H9 (cell line): ENCODE measurements around the gene LIF. TPM values are rescaled to one million over a fixed set of nuclear protein-coding genes. Genes with fewer than 3 reads are reported as not detected.

Source experiments
- DNase-seq: peaks from one replicate; pipeline ENCODE4 v3.0.0-alpha.2; 2017
- H2AFZ ChIP-seq: one replicate; pipeline ENCODE4 v1.6.1; 2013; ENCODE audit warnings: mild to moderate bottlenecking, low read length, control low read depth, moderate library complexity
- H2AK5ac ChIP-seq: 2 replicates; pipeline ENCODE4 v1.6.1; 2013; ENCODE audit warnings: low read length, control low read depth, mixed read lengths; ENCODE audit not compliant: insufficient read length
- H2BK120ac ChIP-seq: one replicate; pipeline ENCODE4 v1.6.1; 2013; ENCODE audit warnings: low read depth, mild to moderate bottlenecking, low read length, control low read depth, inconsistent platforms; ENCODE audit not compliant: poor library complexity, severe bottlenecking
- H2BK12ac ChIP-seq: 2 replicates; pipeline ENCODE4 v1.6.1; 2013; ENCODE audit warnings: low read length, control low read depth, mixed read lengths, low read depth; ENCODE audit not compliant: insufficient read length
- H2BK15ac ChIP-seq: 2 replicates; pipeline ENCODE4 v1.6.1; 2013; ENCODE audit warnings: low read depth, low read length, control low read depth
- H2BK20ac ChIP-seq: one replicate; pipeline ENCODE4 v1.6.1; 2013; ENCODE audit warnings: low read depth, mild to moderate bottlenecking, low read length, control low read depth, inconsistent platforms; ENCODE audit not compliant: poor library complexity, severe bottlenecking
- H2BK5ac ChIP-seq: 2 replicates; pipeline ENCODE4 v1.6.1; 2013; ENCODE audit warnings: low read length, control low read depth, mixed read lengths; ENCODE audit not compliant: insufficient read length
- H3K14ac ChIP-seq: 2 replicates; pipeline ENCODE4 v1.6.1; 2013; ENCODE audit warnings: low read length, control low read depth; ENCODE audit not compliant: insufficient read depth
- H3K18ac ChIP-seq: 2 replicates; pipeline ENCODE4 v1.6.1; 2013; ENCODE audit warnings: low read depth, mild to moderate bottlenecking, mixed read lengths, low read length, control low read depth; ENCODE audit not compliant: insufficient read length
- H3K23ac ChIP-seq: 2 replicates; pipeline ENCODE4 v1.6.1; 2013; ENCODE audit warnings: low read length, control low read depth, mixed read lengths, low read depth; ENCODE audit not compliant: insufficient read length
- H3K23me2 ChIP-seq: 2 replicates; pipeline ENCODE4 v1.6.1; 2013; ENCODE audit warnings: low read depth, mild to moderate bottlenecking, mixed read lengths, low read length, control low read depth; ENCODE audit not compliant: insufficient read length, poor library complexity, severe bottlenecking
- H3K27ac ChIP-seq: 2 replicates; pipeline ENCODE4 v1.5.1; 2013; ENCODE audit warnings: low read length, control low read depth, mixed read lengths, low read depth; ENCODE audit not compliant: insufficient read length
- H3K27me3 ChIP-seq: 2 replicates; pipeline ENCODE4 v1.6.1; 2013; ENCODE audit warnings: low read length, control low read depth, inconsistent platforms; ENCODE audit not compliant: insufficient read depth
- H3K4ac ChIP-seq: 2 replicates; pipeline ENCODE4 v1.6.1; 2013; ENCODE audit warnings: low read depth, mild to moderate bottlenecking, control low read depth, inconsistent platforms, low read length, moderate library complexity
- H3K4me1 ChIP-seq: 2 replicates; pipeline ENCODE4 v1.6.1; 2013; ENCODE audit warnings: low read length, control low read depth, inconsistent platforms; ENCODE audit not compliant: insufficient read depth
- H3K4me2 ChIP-seq: 2 replicates; pipeline ENCODE4 v1.6.1; 2013; ENCODE audit warnings: low read length, control low read depth, mixed read lengths; ENCODE audit not compliant: insufficient read length, insufficient read depth
- H3K56ac ChIP-seq: 2 replicates; pipeline ENCODE4 v1.6.1; 2013; ENCODE audit warnings: low read depth, mild to moderate bottlenecking, mixed read lengths, low read length, control low read depth; ENCODE audit not compliant: insufficient read length
- H3K79me1 ChIP-seq: 2 replicates; pipeline ENCODE4 v1.6.1; 2013; ENCODE audit warnings: low read depth, mild to moderate bottlenecking, moderate library complexity, low read length, control low read depth, inconsistent platforms; ENCODE audit not compliant: insufficient read depth, poor library complexity, severe bottlenecking
- H3K79me2 ChIP-seq: 2 replicates; pipeline ENCODE4 v1.6.1; 2013; ENCODE audit warnings: low read length, control low read depth, inconsistent platforms; ENCODE audit not compliant: insufficient read depth
- H3K9ac ChIP-seq: 2 replicates; pipeline ENCODE4 v1.6.1; 2013; ENCODE audit warnings: low read length, control low read depth, mixed read lengths; ENCODE audit not compliant: insufficient read length; ENCODE audit errors: extremely low read depth
- H3K9me3 ChIP-seq: one replicate; pipeline ENCODE4 v1.6.1; 2013; ENCODE audit warnings: low read depth, low read length, inconsistent platforms; ENCODE audit not compliant: control insufficient read depth
- H3T11ph ChIP-seq: one replicate; pipeline ENCODE4 v1.6.1; 2013; ENCODE audit warnings: mild to moderate bottlenecking, low read length, control low read depth, inconsistent platforms
- H4K20me1 ChIP-seq: one replicate; pipeline ENCODE4 v1.6.1; 2013; ENCODE audit not compliant: control insufficient read depth, insufficient read length, insufficient read depth
- H4K5ac ChIP-seq: 2 replicates; pipeline ENCODE4 v1.6.1; 2013; ENCODE audit warnings: low read depth, mild to moderate bottlenecking, mixed read lengths, low read length, control low read depth; ENCODE audit not compliant: insufficient read length
- H4K8ac ChIP-seq: replicated peaks from 2 replicates; pipeline ENCODE4 v1.6.1; 2013; ENCODE audit warnings: low read length, control low read depth, mixed read lengths, low read depth; ENCODE audit not compliant: insufficient read length
- H4K91ac ChIP-seq: 2 replicates; pipeline ENCODE4 v1.6.1; 2013; ENCODE audit warnings: low read depth, mild to moderate bottlenecking, moderate library complexity, mixed read lengths, low read length, control low read depth; ENCODE audit not compliant: insufficient read length
- H3K27ac Mint-ChIP-seq, 3 experiments: 2 replicates in 2 of 3; 3 replicates in 1 of 3; pipeline ENCODE4 v1.8.0; 2020 to 2021; ENCODE audit warnings: mixed read lengths in 3 of 3, mild to moderate bottlenecking in 1 of 3, moderate library complexity in 1 of 3
- H3K27me3 Mint-ChIP-seq: 2 replicates; pipeline ENCODE4 v1.8.0; 2021; ENCODE audit warnings: low read depth, mild to moderate bottlenecking, moderate library complexity, mixed read lengths
- H3K36me3 Mint-ChIP-seq, 3 experiments: 2 replicates in 2 of 3; 3 replicates in 1 of 3; pipeline ENCODE4 v1.8.0; 2020 to 2021; ENCODE audit warnings: low read depth in 3 of 3, mixed read lengths in 3 of 3; ENCODE audit not compliant: insufficient read depth in 1 of 3
- H3K4me1 Mint-ChIP-seq, 2 experiments: 2 replicates each; pipeline ENCODE4 v1.8.0; 2020; ENCODE audit warnings: mixed read lengths in 2 of 2
- H3K4me3 Mint-ChIP-seq, 2 experiments: 2 replicates in 1 of 2; 3 replicates in 1 of 2; pipeline ENCODE4 v1.8.0; 2020 to 2021; ENCODE audit warnings: mild to moderate bottlenecking in 2 of 2, mixed read lengths in 2 of 2, moderate library complexity in 1 of 2
- H3K9me3 Mint-ChIP-seq, 2 experiments: 2 replicates in 1 of 2; 3 replicates in 1 of 2; pipeline ENCODE4 v1.8.0; 2020; ENCODE audit warnings: mild to moderate bottlenecking in 2 of 2, mixed read lengths in 2 of 2, moderate library complexity in 1 of 2
- CTCF ChIP-seq: fragments of 200-600 bp; sonication (generic); conservative IDR thresholded peaks from 3 replicates; pipeline ENCODE4 v1.8.0; 2021; ENCODE audit warnings: antibody characterized with exemption, mild to moderate bottlenecking
- WGBS: extraction: QIAGEN DNeasy Blood & Tissue Kit; methylation state at CpG from one replicate; pipeline ENCODE4 v1.1.7; 2013; ENCODE audit warnings: missing lambda C conversion rate, low lambda C conversion rate, mixed read lengths; ENCODE audit not compliant: insufficient read length; ENCODE audit errors: extremely low coverage; 5-methylcytosine and 5-hydroxymethylcytosine counted together
- total RNA-seq: library from RNA; stranded (reverse); gene quantifications from 2 replicates; pipeline ENCODE4 v1.2.1, GENCODE V29; 2021

The LIF gene
- total RNA-seq, 1 experiment from 2014 or later = 6.1 TPM

- Mint-ChIP-seq H3K27ac (no peak overlapping the region), H3K4me3 (no peak overlapping the region), H3K4me1 (peaks cover 3 to 8% of the 10 kb centered on the region in 2 experiments; a peak in 3 of 4 replicates), H3K9me3 (no peaks in the 10 kb centered on the region), H3K27me3 (peaks cover 1% of the 10 kb centered on the region; the same call in 1 of the 2 replicates), H3K36me3 (peaks cover 0 to 2% (median 0%) of the 10 kb centered on the region in 3 experiments; a peak in 1 of 7 replicates)
- Histone ChIP-seq H2BK120ac (no peak overlapping the region), H3K79me1 (no peaks in the 10 kb centered on the region), H3K79me2 (no peaks in the 10 kb centered on the region), H3K9me3 (no peaks in the 10 kb centered on the region), H3K27ac (no peak overlapping the region), H2BK5ac (no peak overlapping the region), H4K5ac (no peak overlapping the region), H3K4ac (no peak overlapping the region), H2BK20ac (no peak overlapping the region), H3K23me2 (no peaks in the 10 kb centered on the region), H3K4me1 (no peaks in the 10 kb centered on the region; the same call in 1 of the 2 replicates), H2AK5ac (no peak overlapping the region), H3K23ac (no peak overlapping the region), H2BK12ac (no peak overlapping the region), H2BK15ac (no peak overlapping the region), H3K18ac (no peak overlapping the region), H3K14ac (no peak overlapping the region), H4K8ac (no peak overlapping the region), H3T11ph (no peak overlapping the region), H4K91ac (no peak overlapping the region), H3K4me2 (no peak overlapping the region), H3K56ac (no peak overlapping the region), H3K9ac (no peak overlapping the region), H4K20me1 (no peaks in the 10 kb centered on the region), H3K27me3 (no peaks in the 10 kb centered on the region), H2AFZ (no peak overlapping the region)
- WGBS = no CpG with 5 or more reads among the region's 7 CpGs
- no peak for DNase-seq
- no peak for TF ChIP-seq CTCF
These were observed 36.1 kb upstream of the LIF start for GRCh38 chr22:30282616-30283046.
